Stimulated activated CD4-positive, alpha-beta T cell treated with anti-CD3 and anti-CD28 coated beads, Interleukin-4, amount 100 ng/mL, for 1 hour (primary cell): ENCODE results near the gene IMPDH1.

Experiments used
- DNase-seq: peaks from one replicate; pipeline ENCODE4 v3.0.0-alpha.2; 2020

Gene IMPDH1

GRCh38 chr7:128385988-128386925 lies 23.5 kb downstream of the IMPDH1 start:
- DNase-seq, result no peak

GRCh38 chr7:128384726-128385125 lies 25.1 kb downstream of the IMPDH1 start:
- no peak for DNase-seq

- no peak for DNase-seq
Measured at GRCh38 chr7:128383776-128384175, 26.0 kb downstream of the IMPDH1 start.

GRCh38 chr7:128381161-128381821 lies 28.5 kb downstream of the IMPDH1 start:
- DNase-seq, result peak; percentile 43

- DNase-seq, result no peak
Measured at GRCh38 chr7:128380483-128381106, 29.2 kb downstream of the IMPDH1 start.

GRCh38 chr7:128379900-128380479 lies 29.8 kb downstream of the IMPDH1 start:
- DNase-seq, result no peak

GRCh38 chr7:128378637-128379036 lies 31.1 kb downstream of the IMPDH1 start:
- DNase-seq, result no peak

GRCh38 chr7:128376077-128376476 lies 33.7 kb downstream of the IMPDH1 start:
- no peak for DNase-seq

- no peak for DNase-seq
Measured at GRCh38 chr7:128374041-128374440, 35.7 kb downstream of the IMPDH1 start.

- no peak for DNase-seq
Measured at GRCh38 chr7:128373606-128374005, 36.2 kb downstream of the IMPDH1 start.

GRCh38 chr7:128370491-128370890 lies 39.3 kb downstream of the IMPDH1 start:
- DNase-seq, result no peak

- DNase-seq, result no peak
Measured at GRCh38 chr7:128366986-128367385, 42.8 kb downstream of the IMPDH1 start.

- DNase-seq, result no peak
Measured at GRCh38 chr7:128366300-128366699, 43.5 kb downstream of the IMPDH1 start.

GRCh38 chr7:128365432-128365831 lies 44.4 kb downstream of the IMPDH1 start:
- DNase-seq, result no peak

- DNase-seq, result no peak
Measured at GRCh38 chr7:128364166-128364870, 45.5 kb downstream of the IMPDH1 start.

- no peak for DNase-seq
Measured at GRCh38 chr7:128363261-128363721, 46.5 kb downstream of the IMPDH1 start.

- no peak for DNase-seq
Measured at GRCh38 chr7:128362670-128363069, 47.1 kb downstream of the IMPDH1 start.

GRCh38 chr7:128361411-128362379 lies 48.1 kb downstream of the IMPDH1 start, which contains the start of gene PRRT4:
Gene PRRT4, minus strand, starts transcription at chr7:128361690.
- peak; percentile 49 for DNase-seq

GRCh38 chr7:128360359-128360678 lies 49.5 kb downstream of the IMPDH1 start:
- no peak for DNase-seq

- no peak for DNase-seq
Measured at GRCh38 chr7:128359939-128360338, 49.8 kb downstream of the IMPDH1 start.

- DNase-seq, result no peak
Measured at GRCh38 chr7:128359336-128359735, 50.4 kb downstream of the IMPDH1 start.
